Thyroid gland (tissue), 4 donors: ENCODE data around the gene PARP9. TPM values are rescaled to one million over a fixed set of nuclear protein-coding genes. Genes with fewer than 3 reads are reported as not detected.

ENCODE experiments used
- DNase-seq, 2 donors: peaks; one replicate each; pipeline ENCODE4 v3.0.0-alpha.2; 2019
- H3K27ac ChIP-seq, 3 donors: fragments of 200-600 bp; sonication (generic); 1 replicate in 2 of 3; 2 replicates in 1 of 3; pipeline ENCODE4 v1.5.1; 2016 to 2019; ENCODE audit warnings: mild to moderate bottlenecking in 1 of 3, moderate library complexity in 1 of 3
- H3K27me3 ChIP-seq: fragments of 200-600 bp; sonication (generic); one replicate; pipeline ENCODE4 v1.5.1; 2019
- H3K36me3 ChIP-seq, 2 donors: fragments of 200-600 bp; sonication (generic); one replicate each; pipeline ENCODE4 v1.5.1; 2016 to 2019
- H3K4me1 ChIP-seq, 2 donors: fragments of 200-600 bp; sonication (generic); one replicate each; pipeline ENCODE4 v1.5.1; 2017 to 2019
- H3K4me3 ChIP-seq, 3 donors: fragments of 200-600 bp; sonication (generic); replicated peaks in 1 of 3; 1 replicate in 2 of 3; 2 replicates in 1 of 3; pipeline ENCODE4 v1.5.1; 2016; ENCODE audit warnings: mild to moderate bottlenecking in 1 of 3
- H3K9me3 ChIP-seq: fragments of 200-600 bp; sonication (generic); one replicate; pipeline ENCODE4 v1.5.1; 2017
- CTCF ChIP-seq, 6 experiments: fragments of 200-600 bp in 3 of 6; fragments of 450-650 bp in 3 of 6; sonication (generic) in 3 of 6; IDR thresholded peaks; one replicate each; pipeline ENCODE4 v1.5.1; 2016 to 2019; ENCODE audit warnings: antibody characterized with exemption in 6 of 6, mild to moderate bottlenecking in 2 of 6, inconsistent platforms in 1 of 6, moderate library complexity in 1 of 6
- POLR2A ChIP-seq, 2 donors: fragments of 450-650 bp; IDR thresholded peaks; one replicate each; pipeline ENCODE4 v1.6.1; 2017; ENCODE audit warnings: antibody characterized with exemption in 2 of 2, mild to moderate bottlenecking in 2 of 2, moderate library complexity in 1 of 2
- WGBS, 2 donors: methylation state at CpG; one replicate each; pipeline ENCODE4 v1.1.5; 2017; 5-methylcytosine and 5-hydroxymethylcytosine counted together
- intact Hi-C: fragments of 100-400 bp; cut with DNase I; formaldehyde crosslinking; loops from one replicate; pipeline ENCODE4 v1.15.1; 2023
- total RNA-seq, 4 donors: library from RNA; depleted of rRNA; stranded (reverse); fragments of >200 nt; gene quantifications; one replicate each; pipeline ENCODE4 v1.2.3, GENCODE V29; 2016

Gene PARP9
- total RNA-seq, 4 donors from 2014 or later: 22.9 to 34.0 (median 31.5) TPM

DNA sequence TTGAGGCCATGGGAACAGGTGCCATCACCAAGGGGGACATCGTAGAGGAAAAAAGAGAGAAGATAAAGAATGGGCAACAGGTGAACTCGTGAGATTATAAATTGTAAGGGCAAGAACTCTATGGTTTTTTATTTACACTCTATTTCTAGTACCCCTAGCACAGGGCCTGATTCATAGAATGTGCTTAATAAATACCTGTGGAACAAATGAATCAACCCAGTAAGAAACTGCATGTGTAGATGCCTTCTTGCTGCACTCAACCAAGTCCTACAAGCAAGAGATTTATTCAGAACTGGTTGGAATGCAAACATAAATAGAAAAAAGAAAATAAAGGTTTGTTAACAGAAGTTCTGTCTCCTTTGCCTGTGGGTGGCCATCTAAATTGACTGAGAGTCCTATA is 30.6 kb downstream of the PARP9 start:
- no peak for TF ChIP-seq POLR2A (IDR thresholded peaks at IDR 0.05)
- no peak for TF ChIP-seq CTCF (IDR thresholded peaks at IDR 0.05)
- Histone ChIP-seq H3K27ac (no peak overlapping the region), H3K36me3 (peaks cover 30 to 35% of the 10 kb centered on the region in 2 donors), H3K9me3 (no peaks in the 10 kb centered on the region), H3K4me1 (no peaks in the 10 kb centered on the region), H3K4me3 (no peak overlapping the region), H3K27me3 (no peaks in the 10 kb centered on the region)
- intact Hi-C loops: no loop called here
- 97 to 98% methylated on average over 2 of the region's 2 CpGs for WGBS, 2 donors
- DNase-seq: no peak

DNA sequence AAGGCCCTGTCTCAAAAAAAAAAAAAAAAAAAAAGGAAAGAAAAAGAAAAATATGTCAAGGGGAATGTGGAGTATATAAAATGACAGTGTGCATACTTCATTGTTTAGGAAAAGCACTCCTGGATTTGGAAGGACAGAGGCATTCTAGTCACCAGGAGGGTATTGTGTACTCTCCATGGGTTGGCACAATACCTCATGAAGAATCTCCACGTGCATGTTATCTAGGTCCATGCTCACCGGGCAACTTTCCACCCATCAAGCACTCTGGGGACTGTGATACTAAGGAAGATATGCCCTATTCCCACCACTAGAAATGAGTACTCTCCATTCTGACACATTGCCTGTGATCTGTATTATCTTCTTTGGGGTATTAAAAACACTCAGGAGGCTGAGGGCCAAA is 33.9 kb downstream of the PARP9 start:
- intact Hi-C loops: no loop called here
- 79 to 94% methylated on average over 2 of the region's 2 CpGs for WGBS, 2 donors
- Histone ChIP-seq H3K9me3 (no peaks in the 10 kb centered on the region), H3K4me1 (no peaks in the 10 kb centered on the region), H3K27me3 (no peaks in the 10 kb centered on the region), H3K4me3 (no peak overlapping the region), H3K27ac (no peak overlapping the region), H3K36me3 (peaks cover 15 to 33% of the 10 kb centered on the region in 2 donors)
- DNase-seq: no peak
- TF ChIP-seq POLR2A (IDR thresholded peaks at IDR 0.05): no peak
- TF ChIP-seq CTCF (IDR thresholded peaks at IDR 0.05): no peak

- WGBS, 2 donors: 84 to 95% methylated on average over 11 of the region's 11 CpGs
- DNase-seq: no peak
- TF ChIP-seq CTCF (IDR thresholded peaks at IDR 0.05): no peak
- no peak for TF ChIP-seq POLR2A (IDR thresholded peaks at IDR 0.05)
- H3K9me3 ChIP-seq: no peaks in the 10 kb centered on the region
- H3K4me1 ChIP-seq: no peaks in the 10 kb centered on the region
- H3K27me3 ChIP-seq: no peaks in the 10 kb centered on the region
- H3K27ac ChIP-seq: no peak overlapping the region
- no peak overlapping the region for H3K4me3 ChIP-seq
- H3K36me3 ChIP-seq: no peaks in the 10 kb centered on the region
- intact Hi-C loops: no loop called here
Observed at GRCh38 chr3:122523317-122523716, 40.8 kb downstream of the PARP9 start.

DNA sequence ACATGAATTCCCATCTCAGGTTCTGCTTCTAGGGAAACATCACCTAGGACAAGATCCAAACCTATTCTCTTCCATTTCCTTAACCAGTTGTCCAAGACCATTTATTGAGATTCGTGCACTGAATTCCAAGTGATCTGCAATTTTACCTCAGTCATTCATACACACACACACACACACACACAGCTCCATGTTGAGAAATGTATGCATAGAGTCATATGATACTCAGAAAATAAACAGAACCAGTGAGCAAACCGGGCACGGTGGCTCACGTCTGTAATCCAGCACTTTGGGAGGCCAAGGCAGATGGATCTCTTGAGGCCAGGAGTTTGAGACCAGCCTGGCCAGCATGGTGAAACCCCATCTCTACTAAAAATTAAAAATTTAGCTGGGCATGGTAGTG is 43.2 kb downstream of the PARP9 start:
- no peaks in the 10 kb centered on the region for H3K4me1 ChIP-seq
- intact Hi-C loops: no loop called here
- no peaks in the 10 kb centered on the region for H3K27me3 ChIP-seq
- H3K4me3 ChIP-seq: no peak overlapping the region
- DNase-seq: no peak
- no peaks in the 10 kb centered on the region for H3K36me3 ChIP-seq
- H3K9me3 ChIP-seq: no peaks in the 10 kb centered on the region
- H3K27ac ChIP-seq: no peak overlapping the region
- 91 to 93% methylated on average over 4 of the region's 4 CpGs for WGBS, 2 donors
- no peak for TF ChIP-seq POLR2A (IDR thresholded peaks at IDR 0.05)
- no peak for TF ChIP-seq CTCF (IDR thresholded peaks at IDR 0.05)

- Histone ChIP-seq H3K27me3 (no peaks in the 10 kb centered on the region), H3K27ac (no peak overlapping the region), H3K36me3 (no peaks in the 10 kb centered on the region), H3K4me3 (no peak overlapping the region), H3K9me3 (no peaks in the 10 kb centered on the region), H3K4me1 (no peaks in the 10 kb centered on the region)
- TF ChIP-seq CTCF (IDR thresholded peaks at IDR 0.05) (no peak), POLR2A (IDR thresholded peaks at IDR 0.05) (no peak)
- DNase-seq: no peak
- intact Hi-C loops: no loop called here
Observed at GRCh38 chr3:122519693-122520092, 44.4 kb downstream of the PARP9 start.
